NCI-H2196 treated with DMSO at 0.1 percent for 48 hours (cell line): Measurements from ENCODE around the gene NFS1.
"Not testable (repeated sequence)": the region's sequence is repeated elsewhere in the genome, so short reads cannot be mapped to it uniquely, and the experiment has no call there.

ENCODE experiments used
- DNase-seq: peaks from one replicate; lab custom pipeline; 2025; ENCODE audit not compliant: unreplicated experiment; lab: John Stamatoyannopoulos, UW

The NFS1 gene

GRCh38 chr20:35729836-35730582 is 30.9 kb upstream of the NFS1 start:
- no peak for DNase-seq

DNA sequence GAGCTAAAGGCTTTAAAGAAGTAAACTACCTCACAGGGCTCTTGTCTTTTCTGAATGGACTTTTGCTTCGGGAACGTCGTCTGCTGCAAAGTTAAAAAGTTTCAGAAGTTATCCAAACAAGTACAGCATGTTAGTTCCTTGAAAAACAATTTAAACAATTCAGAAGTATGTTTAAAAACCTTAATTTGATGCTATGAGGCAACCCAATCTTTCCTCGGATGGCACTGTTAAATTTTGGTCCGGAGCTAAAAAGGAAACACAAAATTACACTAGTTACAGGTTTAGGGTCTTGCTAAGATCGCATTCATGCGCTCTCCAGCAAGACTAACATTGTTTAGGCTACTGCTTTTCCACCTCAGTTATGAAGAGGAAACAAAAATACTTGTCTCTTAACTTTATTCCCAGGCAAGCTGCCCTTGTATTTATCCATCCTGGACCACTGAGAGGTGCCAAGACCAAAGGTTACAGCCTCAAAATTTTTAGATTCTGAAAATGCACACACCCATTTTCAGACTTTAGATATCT is 30.2 kb upstream of the NFS1 start:
- no peak for DNase-seq

GRCh38 chr20:35726842-35727711 is 27.9 kb upstream of the NFS1 start:
- no peak for DNase-seq

GRCh38 chr20:35724321-35725230 is 25.4 kb upstream of the NFS1 start:
- DNase-seq, result no peak

- DNase-seq, result not testable (repeated sequence)
Observed at GRCh38 chr20:35723652-35724320, 24.6 kb upstream of the NFS1 start.

- not testable (repeated sequence) for DNase-seq
Observed at GRCh38 chr20:35723275-35723639, 24.1 kb upstream of the NFS1 start.

GRCh38 chr20:35721621-35722020 is 22.5 kb upstream of the NFS1 start:
- no peak for DNase-seq

DNA sequence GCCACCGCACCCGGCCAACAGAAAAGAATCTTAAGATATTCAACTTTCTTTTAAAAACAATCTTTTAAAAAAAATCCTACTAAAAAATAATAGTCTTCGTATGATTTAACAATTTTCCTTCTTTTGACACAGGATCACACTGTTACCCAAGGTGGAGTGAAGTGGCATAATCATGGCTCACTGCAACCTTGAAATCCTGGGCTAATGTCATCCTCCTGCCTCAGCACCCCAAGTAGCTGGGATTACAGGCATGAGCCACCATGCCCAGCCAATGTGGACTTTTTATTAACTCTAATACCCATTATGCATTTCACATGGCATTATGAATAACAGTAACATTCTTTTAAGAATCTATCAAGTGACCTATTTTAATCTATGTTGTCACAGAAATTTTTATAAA is 22.1 kb upstream of the NFS1 start:
- DNase-seq, result no peak

DNA sequence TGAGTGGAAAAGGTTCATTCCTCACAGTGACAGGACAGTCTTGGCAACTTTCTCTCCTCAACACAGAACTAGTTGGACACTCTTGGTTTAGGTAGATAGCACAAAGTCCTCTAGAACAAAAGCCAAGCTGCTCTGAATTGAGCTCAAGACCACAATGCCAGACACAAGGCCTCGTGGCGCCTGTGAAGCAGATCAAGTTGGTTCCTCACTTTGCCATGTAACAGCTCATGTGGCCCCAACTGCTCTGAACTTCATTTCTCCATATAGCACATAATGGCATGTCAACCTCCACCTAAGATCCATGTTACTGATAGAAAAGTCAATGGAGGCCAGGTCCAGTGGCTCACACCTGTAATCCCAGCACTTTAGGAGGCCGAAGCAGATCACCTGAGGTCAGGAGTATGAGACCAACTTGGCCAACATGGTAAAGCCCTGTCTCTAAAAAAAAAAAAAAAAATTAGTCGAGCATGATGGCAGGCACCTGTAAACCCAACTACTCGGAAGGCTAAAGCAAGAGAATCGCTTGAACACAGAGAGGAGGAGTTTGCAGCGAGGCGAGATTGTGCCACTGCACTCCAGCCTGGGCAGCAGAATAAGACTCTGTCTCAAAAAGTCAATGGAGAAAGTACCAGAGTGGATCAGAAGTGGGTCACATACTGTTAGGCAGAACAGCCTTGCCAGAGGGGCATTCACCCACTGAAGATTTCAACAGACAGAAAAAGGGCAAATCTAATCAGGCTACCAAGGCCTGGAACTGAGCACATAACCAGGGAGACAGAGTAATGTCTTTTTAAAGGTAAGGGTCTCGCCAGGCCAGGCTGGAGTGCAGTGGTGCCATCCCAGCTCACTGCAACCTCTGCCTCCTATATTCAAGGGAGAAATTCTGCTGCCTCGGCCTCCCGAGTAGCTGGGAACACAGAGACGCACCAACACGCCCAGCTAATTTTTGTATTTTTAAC is 21.3 kb upstream of the NFS1 start:
- DNase-seq, result no peak

GRCh38 chr20:35719717-35720116 is 20.6 kb upstream of the NFS1 start:
- DNase-seq, result no peak

- DNase-seq, result no peak
Observed at GRCh38 chr20:35718972-35719635, 20.0 kb upstream of the NFS1 start.

GRCh38 chr20:35718321-35718720 is 19.2 kb upstream of the NFS1 start:
- not testable (repeated sequence) for DNase-seq

DNA sequence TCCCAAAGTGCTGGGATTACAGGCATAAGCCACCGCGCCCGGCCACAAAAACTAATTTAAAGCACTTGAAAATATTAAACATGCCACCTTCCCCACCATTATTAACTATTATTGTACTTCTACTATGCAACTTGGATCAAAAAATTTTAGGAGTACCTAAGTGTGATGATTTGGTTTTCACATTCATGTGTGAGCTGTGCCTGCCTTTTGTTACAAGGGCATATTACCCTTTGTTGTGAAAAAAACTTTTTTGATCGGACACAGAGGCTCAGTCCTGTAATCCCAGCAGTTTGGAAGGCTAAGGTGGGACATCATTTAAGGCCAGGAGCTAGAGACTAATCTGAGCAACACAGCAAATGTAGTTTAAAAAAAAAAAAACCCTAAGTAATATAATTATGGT is 17.2 kb upstream of the NFS1 start:
- no peak for DNase-seq

GRCh38 chr20:35715652-35716051 is 16.5 kb upstream of the NFS1 start:
- DNase-seq, result no peak

GRCh38 chr20:35714127-35714526 is 15.0 kb upstream of the NFS1 start:
- no peak for DNase-seq

DNA sequence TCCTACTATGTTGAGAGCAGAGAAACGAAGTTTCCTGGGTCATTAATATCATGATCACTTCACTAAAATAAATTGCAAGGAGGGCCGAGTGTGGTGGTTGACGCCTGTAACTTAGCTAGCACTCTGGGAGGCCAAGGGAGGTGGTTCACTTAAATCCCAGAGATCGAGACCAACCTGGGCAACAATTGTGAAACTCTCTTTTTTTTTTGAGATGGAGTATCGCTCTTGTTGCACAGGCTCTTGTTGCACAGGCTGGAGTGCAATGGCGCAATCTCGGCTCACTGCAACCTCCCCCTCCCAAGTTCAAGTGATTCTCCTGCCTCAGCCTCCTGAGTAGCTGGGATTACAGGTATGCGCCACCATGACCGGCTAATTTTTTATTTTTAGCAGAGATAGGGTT is 14.0 kb upstream of the NFS1 start:
- not testable (repeated sequence) for DNase-seq

GRCh38 chr20:35711588-35712209 is 12.5 kb upstream of the NFS1 start:
- no peak for DNase-seq

GRCh38 chr20:35710884-35711587 is 11.9 kb upstream of the NFS1 start:
- no peak for DNase-seq
